A549 (cell line): ENCODE results near the gene DDX1.

Experiments used
- BCL3 ChIP-seq: fragments of >200 bp; sonication (Bioruptor Twin); formaldehyde crosslinking; IDR thresholded peaks from 3 replicates; pipeline ENCODE4 v1.6.1; 2016
- CBX2 ChIP-seq: fragments of 200-600 bp; sonication (generic); IDR thresholded peaks from 2 replicates; pipeline ENCODE4 v1.6.1; 2016; ENCODE audit warnings: low read depth, mild to moderate bottlenecking, borderline replicate concordance
- CBX8 ChIP-seq: fragments of 200-600 bp; sonication (generic); IDR thresholded peaks from 2 replicates; pipeline ENCODE4 v1.6.1; 2016
- CHD4 ChIP-seq: fragments of 200-600 bp; sonication (generic); IDR thresholded peaks from 2 replicates; pipeline ENCODE4 v1.6.1; 2016; ENCODE audit warnings: antibody characterized with exemption, mild to moderate bottlenecking, borderline replicate concordance
- CTCF ChIP-seq: fragments of >200 bp; sonication (Bioruptor Twin); formaldehyde crosslinking; IDR thresholded peaks from 3 replicates; pipeline ENCODE4 v1.5.1; 2016
- HDAC2 ChIP-seq: fragments of 200-600 bp; sonication (generic); IDR thresholded peaks from 2 replicates; pipeline ENCODE4 v1.6.1; 2016
- JUN ChIP-seq, 2 experiments: fragments of >200 bp; sonication (Bioruptor Twin); formaldehyde crosslinking; IDR thresholded peaks; 2 replicates in 1 of 2; 3 replicates in 1 of 2; pipeline ENCODE4 v1.6.1; 2016 to 2017
- MAFK ChIP-seq: fragments of 450-650 bp; IDR thresholded peaks from 2 replicates; pipeline ENCODE4 v1.6.1; 2014; ENCODE audit not compliant: partially characterized antibody
- POLR2A ChIP-seq: IDR thresholded peaks from 2 replicates; pipeline ENCODE4 v1.6.1; 2012; ENCODE audit warnings: mild to moderate bottlenecking, low read length
- REST ChIP-seq: fragments of 200-600 bp; sonication (generic); IDR thresholded peaks from 2 replicates; pipeline ENCODE4 v1.6.1; 2016; ENCODE audit warnings: antibody characterized with exemption, mild to moderate bottlenecking, moderate library complexity
- TFCP2L1 ChIP-seq: fragments of 250-450 bp; sonication (Bioruptor Pico); IDR thresholded peaks from 2 replicates; pipeline ENCODE4 v1.5.0; 2021; ENCODE audit warnings: mild to moderate bottlenecking
- TP53 ChIP-seq: fragments of 250-450 bp; sonication (Bioruptor Pico); IDR thresholded peaks from 2 replicates; pipeline ENCODE4 v1.5.0; 2021; ENCODE audit warnings: mild to moderate bottlenecking, moderate library complexity
- ZNF302 ChIP-seq: fragments of 250-450 bp; sonication (Bioruptor Pico); IDR thresholded peaks from 2 replicates; pipeline ENCODE4 v1.9.0; 2021; ENCODE audit warnings: inconsistent platforms, mild to moderate bottlenecking, moderate library complexity
- TF ChIP-seq, protein P1 (sequence below): fragments of 150-350 bp; IDR thresholded peaks from 2 replicates; pipeline ENCODE4 v1.6.1; 2014; ENCODE audit warnings: low read depth, mild to moderate bottlenecking, low read length

DNA sequence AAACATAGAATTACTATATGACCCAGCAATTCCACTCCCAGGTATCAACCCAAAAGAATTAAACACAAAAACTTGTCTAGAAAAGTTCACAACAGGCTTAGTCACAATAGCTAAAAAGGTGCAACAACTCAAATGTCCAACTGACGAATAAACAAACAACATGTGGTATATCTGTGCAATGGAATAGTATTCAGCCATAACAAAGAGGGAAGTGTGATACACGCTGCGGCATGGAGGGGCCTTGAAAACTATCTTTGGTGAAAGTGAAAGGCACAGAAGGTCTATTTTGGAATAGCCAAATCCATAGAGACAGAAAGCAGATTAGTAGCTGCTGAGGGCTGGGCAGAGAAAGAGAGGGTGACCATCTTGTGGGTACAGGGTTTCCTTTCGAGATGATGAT, 72.1 kb downstream of the DDX1 start:
- TF ChIP-seq JUN (IDR thresholded peaks at IDR 0.05) (no peak), POLR2A (no peak), CBX8 (no peak), HDAC2 (no peak), CTCF (no peak), REST (no peak), ZNF302 (CRISPR knock-in tag) (no peak), CHD4 (no peak), BCL3 (no peak), MAFK (no peak), TFCP2L1 (CRISPR knock-in tag) (no peak), TP53 (CRISPR knock-in tag) (no peak), CBX2 (no peak)
- TF ChIP-seq, protein P1, sequence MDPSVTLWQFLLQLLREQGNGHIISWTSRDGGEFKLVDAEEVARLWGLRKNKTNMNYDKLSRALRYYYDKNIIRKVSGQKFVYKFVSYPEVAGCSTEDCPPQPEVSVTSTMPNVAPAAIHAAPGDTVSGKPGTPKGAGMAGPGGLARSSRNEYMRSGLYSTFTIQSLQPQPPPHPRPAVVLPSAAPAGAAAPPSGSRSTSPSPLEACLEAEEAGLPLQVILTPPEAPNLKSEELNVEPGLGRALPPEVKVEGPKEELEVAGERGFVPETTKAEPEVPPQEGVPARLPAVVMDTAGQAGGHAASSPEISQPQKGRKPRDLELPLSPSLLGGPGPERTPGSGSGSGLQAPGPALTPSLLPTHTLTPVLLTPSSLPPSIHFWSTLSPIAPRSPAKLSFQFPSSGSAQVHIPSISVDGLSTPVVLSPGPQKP: no peak
